Measurements from ENCODE around the gene TSC2. TPM values are rescaled to one million over a fixed set of nuclear protein-coding genes. Genes with fewer than 3 reads are reported as not detected.

The TSC2 gene
- total and polyA plus RNA-seq, 10 donors, result 20.7 to 185 (median 93.8) TPM

GRCh38 chr16:2035431-2036199 is 12.2 kb upstream of the TSC2 start:
- TF ChIP-seq POLR2AphosphoS5 (IDR thresholded peaks at IDR 0.05) (peak in 2 of 3 donors; percentile 50 to 55), POLR2A (IDR thresholded peaks at IDR 0.05) (no peak)
- Histone ChIP-seq H3K4me3 (peak overlapping the region in 4 of 8 donors; percentile 12 to 49 (median 31)), H3K27me3 (replicated peaks in 1 of 7) (peaks cover 0 to 13% (median 0%) of the 10 kb centered on the region in 7 donors), H3K4me1 (peaks cover 23 to 97% (median 80%) of the 10 kb centered on the region in 6 donors), H3K27ac (peak overlapping the region; percentile 63 to 85 (median 78)), H3K36me3 (peaks cover 0 to 34% (median 4%) of the 10 kb centered on the region in 6 donors), H3K9me3 (no peaks in the 10 kb centered on the region)
- no peak for DNase-seq
- WGBS, 5 donors, result 56 to 81% (median 68%) methylated on average over 9 to 34 of the region's 34 CpGs
- intact Hi-C loops (cut with DNase I; ENCODE audit: low total_unique reads), result no loop called here

GRCh38 chr16:2036200-2036966 is 11.4 kb upstream of the TSC2 start:
- TF ChIP-seq CTCF (IDR thresholded peaks at IDR 0.05 in 8 of 11, conservative IDR thresholded peaks at IDR 0.05 in 3 of 11), result no peak
- TF ChIP-seq POLR2AphosphoS5 (IDR thresholded peaks at IDR 0.05), result no peak
- TF ChIP-seq POLR2A (IDR thresholded peaks at IDR 0.05), result no peak
- peaks cover 30 to 97% (median 79%) of the 10 kb centered on the region in 6 donors for H3K4me1 ChIP-seq
- peaks cover 0 to 13% (median 0%) of the 10 kb centered on the region in 7 donors for H3K27me3 ChIP-seq (replicated peaks in 1 of 7)
- 84 to 88% (median 87%) methylated on average over 23 to 47 of the region's 47 CpGs for WGBS, 5 donors
- H3K36me3 ChIP-seq, result peaks cover 0 to 34% (median 4%) of the 10 kb centered on the region in 6 donors
- H3K4me3 ChIP-seq, result peak overlapping the region in 4 of 8 donors; percentile 12 to 49 (median 31)
- no peak for DNase-seq
- no peaks in the 10 kb centered on the region for H3K9me3 ChIP-seq
- H3K27ac ChIP-seq, result peak overlapping the region; percentile 63 to 85 (median 78)
- intact Hi-C loops (cut with DNase I; ENCODE audit: low total_unique reads), result no loop called here

GRCh38 chr16:2037115-2037514 is 10.7 kb upstream of the TSC2 start:
- peak overlapping the region in 2 of 8 donors; percentile 1 to 2 for H3K4me3 ChIP-seq
- TF ChIP-seq POLR2AphosphoS5 (IDR thresholded peaks at IDR 0.05) (no peak), POLR2A (IDR thresholded peaks at IDR 0.05) (no peak), CTCF (IDR thresholded peaks at IDR 0.05 in 8 of 11, conservative IDR thresholded peaks at IDR 0.05 in 3 of 11) (no peak)
- H3K4me1 ChIP-seq, result peaks cover 30 to 97% (median 78%) of the 10 kb centered on the region in 6 donors
- peaks cover 0 to 34% (median 4%) of the 10 kb centered on the region in 6 donors for H3K36me3 ChIP-seq
- intact Hi-C loops (cut with DNase I; ENCODE audit: low total_unique reads), result no loop called here
- no peak for DNase-seq
- 82 to 95% (median 84%) methylated on average over 12 to 15 of the region's 15 CpGs for WGBS, 5 donors
- no peaks in the 10 kb centered on the region for H3K9me3 ChIP-seq
- H3K27me3 ChIP-seq (replicated peaks in 1 of 7), result peaks cover 0 to 13% (median 0%) of the 10 kb centered on the region in 7 donors
- peak overlapping the region in 7 of 8 donors; percentile 70 to 85 (median 78) for H3K27ac ChIP-seq

- Histone ChIP-seq H3K4me1 (peaks cover 33 to 97% (median 76%) of the 10 kb centered on the region in 6 donors), H3K4me3 (peak overlapping the region in 1 of 8 donors; percentile 2), H3K36me3 (peaks cover 0 to 34% (median 4%) of the 10 kb centered on the region in 6 donors), H3K27ac (peak overlapping the region in 7 of 8 donors; percentile 70 to 85 (median 78)), H3K27me3 (replicated peaks in 1 of 7) (peaks cover 0 to 10% (median 0%) of the 10 kb centered on the region in 7 donors), H3K9me3 (no peaks in the 10 kb centered on the region)
- DNase-seq, result no peak
- intact Hi-C loops (cut with DNase I; ENCODE audit: low total_unique reads), result no loop called here
- WGBS, 5 donors, result 59 to 78% (median 75%) methylated on average over 27 to 29 of the region's 29 CpGs
- no peak for TF ChIP-seq CTCF (IDR thresholded peaks at IDR 0.05 in 8 of 11, conservative IDR thresholded peaks at IDR 0.05 in 3 of 11)
- peak in 1 of 3 donors; percentile 28 for TF ChIP-seq POLR2AphosphoS5 (IDR thresholded peaks at IDR 0.05)
Observed at GRCh38 chr16:2037647-2038381, 10.0 kb upstream of the TSC2 start.

Data from spleen (tissue), 11 donors.